NCI-H446 treated with DMSO at 0.1 percent for 48 hours (cell line): ENCODE data around the gene TPSD1.
A peak's percentile ranks its signal among the peaks of the same experiment; 100 is the strongest.
"Not testable (repeated sequence)": the region's sequence is repeated elsewhere in the genome, so short reads cannot be mapped to it uniquely, and the experiment has no call there.

Experiments
- DNase-seq: peaks from one replicate; lab custom pipeline; 2025; lab: John Stamatoyannopoulos, UW

Gene TPSD1

DNA sequence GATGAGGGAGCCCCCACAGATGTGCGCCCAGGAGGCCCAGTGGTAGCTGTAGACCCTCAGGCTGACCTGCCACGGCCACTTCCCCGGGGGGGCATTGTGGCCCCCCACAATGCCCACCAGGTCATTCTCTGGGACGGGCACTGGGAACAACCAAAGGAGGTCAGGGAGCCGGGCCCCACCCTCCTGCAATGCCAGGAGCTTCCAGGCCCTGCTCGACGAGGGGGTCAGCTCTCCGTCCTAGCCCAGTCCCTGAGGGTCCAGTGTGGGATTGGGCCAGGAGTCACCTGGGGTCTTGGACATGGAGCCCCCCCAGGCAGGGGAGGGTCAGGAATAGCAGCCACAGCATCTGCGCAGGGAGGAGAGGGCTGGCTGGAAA lies 7.0 kb downstream of the TPSD1 start:
- no peak for DNase-seq

DNA sequence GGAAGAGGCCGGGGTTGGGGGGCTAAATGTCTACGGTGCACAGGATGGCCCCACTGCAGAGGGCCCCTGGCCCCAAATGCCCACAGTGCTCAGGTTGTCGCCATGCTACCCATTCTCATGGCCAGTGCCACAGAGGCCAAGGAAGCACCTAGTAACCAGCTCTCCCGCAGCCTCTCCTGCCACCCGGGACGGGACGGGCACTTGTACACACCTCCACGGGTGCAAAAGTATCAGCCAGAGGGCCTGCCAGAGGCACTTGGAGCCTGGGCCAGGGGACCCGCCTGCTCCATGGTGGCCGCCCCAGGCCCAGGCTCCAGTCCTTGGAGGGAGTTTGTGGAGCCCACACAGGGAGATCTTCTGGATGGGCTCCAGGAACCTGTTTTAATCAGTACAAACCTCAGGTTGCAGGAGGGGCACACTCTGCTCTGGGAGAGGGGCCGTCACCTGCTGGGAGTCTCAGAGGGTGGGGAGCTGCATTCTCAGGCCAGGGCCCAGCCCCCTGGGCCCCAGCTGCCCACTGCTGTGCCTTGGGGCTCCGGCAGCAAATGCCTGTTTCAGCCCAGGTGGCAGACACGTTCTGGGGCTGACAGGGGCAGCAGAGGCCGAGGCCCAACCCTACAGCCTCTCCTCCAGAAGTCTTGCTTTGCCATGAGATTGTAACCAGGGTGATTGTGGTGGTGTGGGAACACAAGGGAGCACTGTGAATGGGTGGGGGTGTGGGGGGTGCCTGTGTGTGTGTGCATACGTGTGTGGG lies 7.9 kb downstream of the TPSD1 start:
- no peak for DNase-seq

DNA sequence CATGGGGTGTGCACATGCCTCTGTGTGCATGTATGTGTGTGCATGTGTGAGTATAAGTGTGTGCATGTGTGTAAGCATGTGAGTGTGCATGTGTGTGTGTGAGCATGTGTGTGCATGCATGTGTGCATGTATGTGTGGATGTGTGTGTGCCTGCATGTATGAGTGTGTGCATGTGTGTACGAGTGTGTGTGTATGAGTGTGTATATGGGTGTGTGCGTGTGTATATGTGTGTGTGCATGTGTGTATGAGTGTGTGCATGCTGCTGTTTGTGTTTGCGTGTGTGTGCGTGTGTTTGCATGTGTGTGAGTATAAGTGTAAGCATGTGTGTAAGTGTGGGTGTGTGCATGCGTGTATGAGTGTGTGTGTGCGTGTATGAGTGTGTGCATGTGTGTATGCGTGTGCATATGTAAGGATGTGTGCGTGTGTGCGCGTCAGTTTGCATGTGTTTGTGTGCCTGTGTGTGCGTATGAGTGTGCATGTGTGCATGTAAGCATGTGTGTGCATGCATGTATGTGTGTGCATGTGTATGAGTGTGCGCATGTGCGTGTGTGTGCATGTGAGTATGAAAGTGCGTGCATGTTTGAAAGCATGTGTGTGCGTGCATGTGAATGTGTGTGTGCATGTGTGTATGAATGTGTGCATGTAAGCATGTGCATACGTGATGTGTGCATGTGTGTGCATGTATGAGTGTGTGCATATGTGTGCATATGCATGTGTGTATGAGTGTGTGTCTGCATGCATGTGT lies 8.6 kb downstream of the TPSD1 start:
- DNase-seq: no peak

DNA sequence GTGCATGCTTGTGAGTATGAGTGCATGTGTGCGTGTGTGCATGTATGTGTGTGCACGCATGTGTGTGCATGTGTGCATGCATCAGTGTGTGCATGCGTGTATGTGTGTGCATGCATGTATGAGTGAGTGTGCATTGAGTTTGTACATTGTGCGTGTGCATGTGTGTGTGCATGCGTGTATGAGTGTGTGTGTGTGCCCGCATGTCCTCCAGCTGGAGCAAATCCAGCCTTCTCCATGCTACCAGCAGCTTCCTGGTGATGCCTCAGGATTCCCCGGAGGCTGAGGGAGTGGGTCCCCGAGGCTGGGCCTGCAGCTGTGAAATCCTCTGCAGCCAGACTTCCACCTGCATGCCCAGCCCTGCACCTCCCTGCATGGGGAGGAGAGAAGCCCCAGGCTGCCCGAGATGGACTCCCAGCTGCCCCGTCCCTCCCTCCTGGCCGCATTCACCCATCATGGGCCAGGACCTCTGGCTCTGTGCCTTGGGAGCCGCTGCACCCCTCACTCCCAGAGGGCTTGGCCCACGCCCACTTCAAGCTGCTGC lies 9.3 kb downstream of the TPSD1 start:
- DNase-seq: no peak

DNA sequence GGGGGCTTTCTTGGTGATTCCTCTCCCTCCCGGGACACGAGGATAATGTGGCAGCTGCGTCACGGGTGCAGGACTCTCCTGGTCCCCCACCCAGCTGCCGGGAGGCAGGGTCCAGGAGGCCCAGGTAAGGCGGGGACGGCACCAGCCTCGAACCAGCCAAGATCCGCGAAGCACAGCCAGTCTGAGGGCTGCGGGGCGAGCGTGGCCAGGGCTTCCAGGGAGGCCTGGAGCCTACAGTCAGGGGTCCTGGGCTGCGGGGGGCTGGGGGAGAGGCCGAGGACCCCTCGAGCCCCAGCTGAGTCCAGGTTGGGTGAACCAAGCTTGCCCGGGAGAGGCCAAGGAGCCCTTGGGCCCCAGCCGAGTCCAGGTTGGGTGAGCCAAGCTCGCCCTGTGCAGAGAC lies 10.0 kb downstream of the TPSD1 start:
- no peak for DNase-seq

DNA sequence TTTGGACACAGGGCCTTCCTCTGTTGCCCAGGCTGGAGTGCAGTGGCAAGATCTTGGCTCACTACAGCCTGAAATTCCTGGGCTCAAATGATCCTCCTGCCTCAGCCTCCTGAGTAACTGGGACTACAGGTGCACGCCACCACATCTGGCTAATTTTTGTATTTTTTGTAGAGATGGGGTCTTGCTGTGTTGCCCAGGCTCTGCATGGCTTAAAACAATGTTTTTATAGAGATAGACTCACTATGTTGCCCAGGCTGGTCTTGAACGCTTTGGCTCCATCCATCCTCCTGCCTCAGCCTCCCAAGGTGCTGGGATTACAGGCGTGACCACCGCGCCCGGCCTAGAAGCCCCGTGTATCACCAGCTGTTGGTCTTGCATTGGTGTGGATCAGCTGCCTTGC lies 13.5 kb downstream of the TPSD1 start:
- DNase-seq: not testable (repeated sequence)

DNA sequence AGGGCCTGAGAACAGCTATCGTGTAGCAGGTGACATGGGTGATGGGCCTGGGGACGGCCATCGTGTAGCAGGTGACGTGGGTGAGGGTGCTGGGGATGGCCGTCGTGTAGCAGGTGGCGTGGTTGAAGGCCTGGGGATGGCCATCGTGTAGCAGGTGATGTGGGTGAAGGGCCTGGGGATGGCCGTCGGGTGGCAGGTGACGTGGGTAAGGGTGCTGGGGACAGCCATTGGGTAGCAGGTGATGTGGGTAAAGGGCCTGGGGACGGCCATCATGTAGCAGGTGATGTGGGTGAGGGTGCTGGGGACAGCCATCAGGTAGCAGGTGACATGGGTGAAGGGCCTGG lies 15.5 kb downstream of the TPSD1 start:
- DNase-seq: no peak

DNA sequence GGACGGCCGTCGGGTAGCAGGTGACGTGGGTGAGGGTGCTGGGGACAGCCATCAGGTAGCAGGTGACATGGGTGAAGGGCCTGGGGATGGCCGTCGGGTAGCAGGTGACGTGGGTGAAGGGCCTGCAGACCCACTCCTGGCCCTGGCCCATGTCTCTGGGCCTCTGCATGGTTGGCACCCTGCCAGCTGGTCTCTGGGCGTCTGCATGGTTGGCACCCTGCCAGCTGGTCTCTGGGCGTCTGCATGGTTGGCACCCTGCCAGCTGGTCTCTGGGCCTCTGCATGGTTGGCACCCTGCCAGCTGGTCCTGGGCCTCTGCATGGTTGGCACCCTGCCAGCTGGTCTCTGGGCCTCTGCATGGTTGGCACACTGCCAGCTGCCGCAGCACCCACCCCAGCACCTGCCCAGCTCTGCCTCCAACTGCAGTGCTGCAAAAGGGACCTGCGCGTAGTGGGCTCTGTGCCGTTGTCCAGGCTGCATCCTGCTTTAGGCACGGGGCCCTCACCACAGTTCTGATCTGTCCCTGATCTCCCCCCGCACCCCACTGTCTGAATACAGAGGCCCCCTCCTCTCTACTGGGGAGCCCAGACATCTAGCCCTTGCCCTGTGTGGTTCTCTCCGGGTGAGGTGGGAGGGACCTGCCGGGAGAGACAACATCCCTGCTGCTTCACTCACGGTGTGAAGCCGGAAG lies 16.0 kb downstream of the TPSD1 start:
- peak; percentile 44 for DNase-seq

DNA sequence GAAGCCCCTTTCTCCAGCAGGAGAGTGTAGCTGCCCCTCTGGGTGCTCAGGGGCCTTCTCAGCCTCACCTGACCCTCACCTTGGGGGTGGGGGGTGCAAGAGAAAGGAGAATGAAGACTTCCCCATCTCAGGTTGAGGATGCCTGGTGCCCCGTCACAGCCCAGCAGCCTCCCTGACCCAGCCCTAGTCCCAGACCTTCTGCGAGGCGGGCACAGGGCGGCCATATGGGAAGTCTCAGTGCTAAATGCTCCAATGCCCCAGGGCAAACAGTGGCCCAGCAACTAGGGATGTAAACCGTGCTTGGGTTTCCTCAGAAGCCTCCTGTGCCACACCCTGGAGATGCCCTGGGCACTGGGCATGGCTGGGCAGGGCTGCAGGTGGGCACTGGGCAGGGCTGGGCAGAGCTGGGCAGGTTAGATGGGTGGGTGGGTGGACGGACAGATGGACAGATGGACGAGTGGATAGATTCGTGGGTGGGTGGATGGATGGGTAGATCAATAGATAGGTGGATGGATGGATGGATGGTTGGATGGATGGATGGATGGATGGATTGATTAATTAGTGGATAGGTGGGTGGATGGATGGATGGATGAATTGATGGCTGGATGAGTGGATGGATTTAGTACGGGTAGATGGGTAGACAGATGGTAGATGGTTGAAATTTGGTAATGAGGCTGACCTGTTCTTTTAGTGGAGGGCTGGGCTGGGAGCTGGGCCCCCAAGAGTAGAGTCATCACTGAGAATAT lies 16.8 kb downstream of the TPSD1 start:
- no peak for DNase-seq

DNA sequence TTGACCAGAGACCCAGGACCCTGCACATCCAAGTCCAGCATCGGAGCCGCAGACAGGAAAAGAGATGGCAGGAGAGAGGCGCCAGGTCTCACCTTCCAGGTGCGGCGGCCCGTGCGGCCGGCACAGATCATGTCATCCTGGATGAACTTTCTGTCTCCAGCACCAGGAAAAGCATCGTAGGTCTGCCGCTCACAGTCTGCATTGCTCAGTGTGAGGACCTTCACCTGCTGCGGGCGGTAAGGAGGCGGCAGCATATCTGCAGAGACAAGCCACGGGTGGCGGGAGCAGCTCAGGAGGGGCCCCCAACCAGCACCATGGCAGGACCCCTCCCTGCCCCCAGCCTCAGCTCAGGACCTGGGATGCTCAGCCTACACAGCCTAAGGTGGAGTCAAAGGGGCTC lies 17.9 kb downstream of the TPSD1 start:
- DNase-seq: no peak

DNA sequence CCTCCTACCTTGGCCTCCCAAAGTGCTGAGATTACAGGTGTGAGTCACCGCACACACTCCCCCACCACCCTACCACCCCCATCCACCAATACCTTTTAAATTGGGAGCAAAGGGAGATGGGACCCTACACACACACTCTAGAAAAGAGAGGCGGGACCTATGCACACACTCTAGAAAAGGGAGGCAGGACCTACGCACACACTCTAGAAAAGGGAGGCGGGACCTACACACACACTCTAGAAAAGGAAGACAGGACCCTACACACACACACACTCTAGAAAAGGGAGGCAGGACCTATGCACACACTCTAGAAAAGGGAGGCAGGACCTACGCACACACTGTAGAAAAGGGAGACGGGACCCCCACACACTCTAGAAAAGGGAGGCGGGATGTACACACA lies 18.9 kb downstream of the TPSD1 start:
- DNase-seq: no peak

DNA sequence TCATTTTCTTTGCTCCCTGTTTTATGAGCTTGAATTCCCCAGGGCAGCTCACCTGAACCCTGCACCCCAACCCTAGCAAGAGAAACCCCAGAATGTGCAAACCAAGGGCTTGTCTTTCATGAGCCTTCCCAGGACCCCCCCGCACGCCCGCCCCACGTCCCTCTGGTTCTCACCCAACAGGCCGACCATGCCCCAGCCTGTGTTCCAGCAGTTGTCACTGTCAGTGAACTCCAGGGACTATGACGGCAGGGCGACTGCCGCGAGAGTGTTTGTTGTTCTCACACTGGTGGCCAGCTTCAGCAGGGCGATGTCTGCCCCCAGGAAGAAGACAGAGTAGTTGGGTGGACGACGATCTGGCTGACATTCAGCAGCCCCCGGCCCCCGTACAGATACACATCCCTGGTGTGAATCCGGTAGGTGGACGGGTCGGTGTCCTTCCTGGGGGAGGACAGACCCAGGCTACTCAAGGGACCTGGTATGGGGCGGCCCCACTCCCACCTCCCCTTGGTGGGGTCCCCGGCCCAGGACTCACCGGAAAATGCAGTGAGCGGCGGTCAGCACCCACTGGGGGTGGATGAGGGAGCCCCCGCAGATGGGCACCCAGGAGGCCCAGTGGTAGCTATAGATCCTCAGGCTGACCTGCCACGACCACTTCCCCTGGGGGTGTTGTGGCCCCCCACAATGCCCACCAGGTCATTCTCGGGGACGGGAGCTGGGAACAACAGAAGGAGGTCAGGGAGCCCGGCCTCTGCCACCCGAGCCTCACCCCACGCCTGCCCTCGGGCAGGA lies 20.1 kb downstream of the TPSD1 start:
- DNase-seq: no peak

DNA sequence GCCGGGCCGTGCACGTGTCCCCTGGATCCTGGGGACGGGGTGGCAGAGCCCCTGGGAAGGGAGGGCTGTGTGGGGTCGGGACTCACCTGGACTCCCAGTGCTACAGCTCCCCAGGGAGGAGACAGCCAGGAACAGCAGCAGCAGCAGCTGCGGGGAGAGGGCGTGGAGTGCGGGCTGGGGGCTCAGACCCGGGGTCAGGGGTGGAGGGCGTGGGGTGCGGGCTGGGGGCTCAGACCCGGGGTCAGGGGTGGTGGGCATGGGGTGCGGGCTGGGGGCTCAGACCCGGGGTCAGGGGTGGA lies 20.7 kb downstream of the TPSD1 start:
- no peak for DNase-seq

DNA sequence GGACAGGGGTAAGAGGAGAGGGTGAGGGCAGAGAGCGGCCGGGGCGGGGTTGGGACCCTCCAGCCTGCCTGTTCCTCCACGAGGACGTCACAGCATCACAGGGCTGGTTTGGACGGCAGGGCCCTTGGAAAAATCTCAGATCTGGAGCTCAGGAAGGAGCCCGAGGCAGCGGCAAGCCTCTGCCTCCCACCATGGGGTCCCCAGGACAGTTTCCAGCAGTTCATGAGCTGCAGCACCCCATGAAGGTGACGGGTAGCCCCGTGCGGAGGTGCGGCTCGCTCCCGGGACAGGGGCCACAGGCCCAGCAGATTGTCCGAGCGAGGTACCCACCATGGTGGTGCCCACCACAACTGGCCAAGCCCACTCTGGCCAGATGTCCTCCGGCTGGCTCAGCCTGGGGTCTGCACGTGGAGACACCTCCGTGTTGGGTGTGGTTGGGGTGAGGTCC lies 21.3 kb downstream of the TPSD1 start:
- DNase-seq: no peak

DNA sequence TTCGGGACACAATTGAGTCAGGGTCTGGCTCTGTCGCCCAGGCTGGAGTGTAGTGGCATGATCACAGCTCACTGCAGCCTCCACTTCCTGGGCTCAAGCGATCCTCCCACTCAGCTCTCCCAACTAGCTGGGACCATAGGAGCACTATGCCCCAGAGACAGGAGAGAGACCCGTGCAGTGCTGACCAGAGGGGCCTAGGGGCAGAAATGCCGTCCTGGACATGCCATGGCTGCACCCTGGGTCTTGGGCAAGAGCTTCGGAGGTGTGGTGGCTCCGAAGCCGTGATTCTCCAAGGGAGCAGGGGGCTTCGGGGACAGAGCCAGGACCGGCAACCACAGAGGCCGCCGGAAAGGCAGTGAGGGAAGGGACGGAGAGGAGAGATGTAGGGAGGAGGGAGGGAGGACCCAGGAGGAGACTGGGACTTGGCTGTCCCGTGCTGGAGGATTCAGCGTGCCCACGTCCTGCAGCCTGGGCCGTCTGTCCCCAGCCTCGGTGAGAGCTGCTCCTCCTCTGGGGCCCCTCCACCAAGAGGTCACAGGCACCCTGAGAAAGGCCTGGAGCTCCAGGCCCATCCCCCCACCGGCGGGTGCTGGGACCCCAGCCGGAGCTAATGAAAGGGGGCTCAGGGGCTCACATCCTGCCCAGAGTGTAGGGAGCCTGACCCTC lies 21.9 kb downstream of the TPSD1 start:
- no peak for DNase-seq

DNA sequence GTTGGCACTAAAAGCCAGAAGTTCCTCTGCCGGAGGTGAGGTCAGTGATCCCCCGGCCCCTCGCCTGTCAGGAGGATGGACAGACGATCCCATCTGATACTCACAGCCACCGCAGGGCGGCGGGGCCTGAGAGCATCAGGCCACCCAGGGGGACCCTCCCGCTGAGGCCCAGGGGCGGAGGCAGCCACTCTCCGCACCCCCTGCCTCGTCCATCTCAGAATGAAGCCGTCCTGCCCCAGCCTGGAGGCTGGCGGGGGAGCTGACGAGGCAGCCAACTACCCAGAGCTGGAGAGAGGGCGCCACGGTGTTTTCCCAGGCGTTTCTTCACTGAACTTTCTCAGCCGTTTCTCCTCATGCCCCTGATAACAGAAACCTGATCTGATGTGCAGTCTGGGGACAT lies 22.6 kb downstream of the TPSD1 start:
- DNase-seq: no peak

DNA sequence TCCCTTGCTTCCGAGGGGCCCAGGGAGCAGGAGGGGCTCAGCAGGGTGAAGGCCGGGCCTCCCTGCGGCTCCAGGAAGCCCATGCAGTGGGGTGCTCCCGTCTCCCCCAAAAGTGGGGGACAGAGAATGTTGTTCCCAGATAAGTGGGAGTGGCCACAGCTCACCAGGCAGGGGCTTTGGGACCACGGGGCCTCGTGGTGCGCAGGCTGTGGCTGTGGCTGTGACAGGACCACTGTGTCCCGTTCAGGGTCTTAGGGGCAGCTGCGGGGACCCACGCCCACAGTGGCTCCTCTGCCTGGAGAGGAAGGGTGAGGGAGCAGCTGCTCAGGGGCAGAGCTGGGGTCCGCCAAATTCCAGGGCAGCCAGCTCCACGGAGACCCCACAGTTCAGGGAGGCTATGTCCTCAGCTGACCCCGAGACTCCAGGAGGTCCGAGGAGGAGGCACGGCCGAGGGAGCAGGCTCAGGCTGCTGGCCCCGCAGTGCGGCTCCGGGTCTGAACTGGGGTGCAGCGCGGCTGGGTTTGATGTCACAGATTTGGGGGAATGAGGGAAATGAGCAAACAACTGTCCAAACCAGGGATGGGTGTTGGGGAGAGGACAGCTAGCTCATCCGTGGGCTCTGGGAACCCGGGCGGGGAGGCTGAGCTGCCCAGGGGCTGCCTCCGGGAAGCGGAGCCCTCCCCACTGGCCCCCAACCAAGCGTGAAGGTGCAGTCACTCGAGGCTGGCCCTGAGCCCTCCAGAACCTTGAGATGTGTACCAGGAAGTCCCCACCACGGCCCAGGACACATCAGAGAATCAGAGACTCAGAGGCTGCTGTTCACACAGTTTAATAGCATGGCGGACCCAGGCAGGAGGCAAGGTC lies 23.4 kb downstream of the TPSD1 start:
- DNase-seq: no peak

DNA sequence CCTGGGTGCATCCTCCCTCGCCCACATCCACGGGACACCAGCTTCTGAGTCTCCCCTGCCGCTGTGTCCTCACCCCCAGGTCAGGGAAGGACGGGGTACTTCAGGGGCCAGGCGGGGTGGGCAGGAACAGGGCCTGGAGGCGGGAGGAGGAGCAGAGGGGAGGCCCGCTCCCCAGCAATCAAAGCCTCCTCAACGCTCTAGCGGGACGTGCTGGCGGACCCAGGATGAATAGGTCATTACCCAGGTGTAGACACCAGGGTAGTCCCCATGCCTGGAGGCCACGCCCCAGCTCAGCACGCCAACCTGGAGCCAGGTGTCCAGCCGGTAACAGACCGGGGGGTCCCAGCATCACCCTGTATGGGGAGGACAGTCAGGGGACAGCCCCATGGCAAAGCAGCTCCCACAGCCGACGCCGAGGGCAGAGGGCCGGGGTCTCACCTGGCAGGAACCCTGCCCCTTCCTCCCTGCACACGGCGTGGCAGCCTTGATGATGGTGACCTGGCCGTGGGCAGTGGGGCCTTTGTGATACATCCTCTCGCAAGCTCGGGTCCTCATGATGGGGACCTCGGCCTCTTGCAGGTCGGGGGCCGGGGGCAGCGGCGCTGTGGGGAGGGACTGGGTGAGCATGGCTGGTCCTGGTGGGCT lies 24.2 kb downstream of the TPSD1 start:
- no peak for DNase-seq

DNA sequence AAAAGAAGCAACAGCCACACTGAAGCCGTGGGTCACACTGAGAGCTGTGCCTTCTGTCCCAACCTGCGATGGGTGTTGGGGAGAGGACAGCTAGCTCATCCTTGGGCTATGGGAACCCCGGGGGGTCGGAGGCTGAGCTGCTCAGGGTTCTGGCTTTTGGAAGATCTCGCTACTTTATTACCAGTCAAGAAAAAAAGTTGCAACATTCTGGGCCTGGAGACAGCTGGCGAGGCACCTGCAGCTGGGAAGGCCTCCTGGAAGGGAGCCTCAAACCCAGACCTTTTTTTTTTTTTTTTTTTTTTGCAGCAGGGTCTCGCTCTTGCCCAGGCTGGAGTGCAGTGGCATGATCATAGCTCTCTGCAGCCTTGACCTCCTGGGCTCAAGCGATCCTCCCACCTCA lies 24.9 kb downstream of the TPSD1 start:
- no peak for DNase-seq

DNA sequence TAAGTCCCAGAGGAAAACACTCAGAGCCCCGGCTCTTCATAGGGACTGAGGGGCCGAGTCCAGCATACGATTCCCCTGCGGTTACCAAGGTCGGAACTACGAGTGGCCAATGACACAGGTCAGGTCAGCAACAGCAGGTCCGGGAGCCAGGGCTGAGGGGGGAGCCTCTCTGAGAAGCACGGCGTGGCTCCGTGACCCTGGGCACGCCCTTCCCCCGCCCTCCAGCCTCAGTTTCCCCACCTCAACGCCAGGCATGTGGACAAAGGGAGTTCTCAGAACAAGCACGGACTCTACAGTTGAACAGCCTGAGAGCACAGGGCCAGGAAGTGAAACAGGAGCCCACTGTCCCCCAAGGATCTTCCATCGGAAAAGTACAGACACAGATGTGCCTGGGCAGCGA lies 25.6 kb downstream of the TPSD1 start:
- no peak for DNase-seq
